Esophagus (tissue), 2 donors: ENCODE results near the gene ATP8B4. TPM values are rescaled to one million over a fixed set of nuclear protein-coding genes. Genes with fewer than 3 reads are reported as not detected.

ENCODE experiments used
- polyA plus RNA-seq, 2 donors: library from polyadenylated mRNA; stranded (reverse); fragments of 200-250 nt; gene quantifications; one replicate each; pipeline ENCODE4 v1.2.3, GENCODE V29; 2013
- donor health status: healthy with polysubstance abuse.
- donor health status: Bipolar disorder and iron deficiency.

The ATP8B4 gene
- polyA plus RNA-seq, 2 donors, result 0.75 to 0.84 TPM

Other genes with a start within 250 kb of the ATP8B4 start
- 1 to 10 TPM; 2.0 to 2.7 TPM for gene SLC27A2, start 63.0 kb upstream of the ATP8B4 start, polyA plus RNA-seq
- 1 to 10 TPM in 1 of 2 donors, under 1 TPM in 1; 0.08 to 1.5 TPM for gene HDC, start 146.5 kb upstream of the ATP8B4 start, polyA plus RNA-seq
- 1 to 10 TPM; 5.1 to 7.3 TPM for gene GABPB1, start 236.0 kb upstream of the ATP8B4 start, polyA plus RNA-seq